Activated naive CD8-positive, alpha-beta T cell treated with anti-CD3 and anti-CD28 coated beads, Interleukin-2, amount 50 U/mL, for 24 hours (primary cell): ENCODE data around the gene UMOD.

Experiments used
- ATAC-seq: fragments of 150-1000 bp; cut with Tn5 transposase; one replicate; pipeline ENCODE4 v1.10.0; 2021
- DNase-seq: peaks from one replicate; pipeline ENCODE4 v3.0.0; 2021
- H3K27ac Mint-ChIP-seq: one replicate; pipeline ENCODE4 v1.8.0; 2021; ENCODE audit warnings: mild to moderate bottlenecking, mixed read lengths
- H3K27me3 Mint-ChIP-seq: one replicate; pipeline ENCODE4 v1.8.0; 2021; ENCODE audit warnings: mixed read lengths
- H3K36me3 Mint-ChIP-seq: one replicate; pipeline ENCODE4 v1.8.0; 2021; ENCODE audit warnings: low read depth, mixed read lengths
- H3K4me1 Mint-ChIP-seq: one replicate; pipeline ENCODE4 v1.8.0; 2021; ENCODE audit warnings: mixed read lengths
- H3K4me3 Mint-ChIP-seq: one replicate; pipeline ENCODE4 v1.8.0; 2021; ENCODE audit warnings: mild to moderate bottlenecking, moderate library complexity, mixed read lengths
- H3K9me3 Mint-ChIP-seq: one replicate; pipeline ENCODE4 v1.8.0; 2021; ENCODE audit warnings: mixed read lengths

UMOD gene

DNA sequence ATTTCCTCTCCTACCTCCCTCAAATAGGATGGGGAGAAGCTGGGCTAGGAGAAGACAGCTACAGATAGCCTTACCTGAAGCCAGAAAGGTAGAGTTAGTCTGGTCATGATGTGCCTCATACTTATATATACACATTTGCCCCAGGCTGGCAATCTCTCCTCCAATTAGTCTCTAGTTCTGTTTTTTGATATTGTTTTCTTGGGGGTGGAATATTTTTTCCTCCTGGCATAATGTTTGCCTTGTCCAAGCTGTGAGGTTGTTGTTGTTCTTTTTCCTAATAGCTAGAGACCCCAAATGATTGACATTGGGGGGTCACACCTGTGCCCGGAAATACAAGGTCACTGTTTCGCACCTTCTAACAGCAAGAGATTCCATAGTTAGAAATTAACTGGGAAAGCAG lies at the start of gene UMOD:
TSS of gene UMOD (minus strand) at position 101 of the 400 bp plus-strand sequence. CDS start 1,978 bp downstream, outside the sequence.
- Mint-ChIP-seq H3K4me3 (no peak within 1 kb of the TSS), H3K27ac (no peak within 1 kb of the TSS), H3K9me3 (no peaks in the 10 kb centered on the region), H3K4me1 (no peaks in the 10 kb centered on the region), H3K36me3 (no peaks in the 10 kb centered on the region), H3K27me3 (peaks cover 10% of the 10 kb centered on the region)
- no peak for ATAC-seq
- no peak for DNase-seq

DNA sequence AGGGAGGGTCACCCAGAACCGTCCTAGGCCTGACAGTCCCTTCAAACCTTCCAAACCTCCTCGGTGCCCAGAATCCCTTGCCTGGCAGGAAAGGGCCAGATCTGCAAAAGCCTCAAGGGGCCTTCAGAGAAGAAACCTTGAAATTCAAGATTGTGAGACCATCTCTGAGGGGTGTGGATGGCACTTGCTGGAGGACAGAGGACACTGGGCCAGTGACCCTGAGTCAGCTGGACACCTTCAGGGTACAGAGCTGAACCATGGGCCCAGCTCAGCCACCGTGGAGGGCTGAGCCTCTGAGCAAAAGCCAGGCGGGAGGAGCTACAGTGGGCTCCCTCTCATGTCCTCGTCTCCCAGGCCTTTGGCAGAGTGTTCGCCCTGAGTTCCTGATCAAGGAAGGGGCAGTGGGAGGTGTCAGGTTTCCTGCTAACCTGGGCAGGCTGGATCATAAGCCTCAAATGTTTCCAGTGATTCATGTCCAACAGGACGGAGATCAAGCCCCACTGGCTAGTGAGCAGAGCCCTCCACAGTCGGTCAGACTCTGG lies 49.0 kb upstream of the UMOD start:
- no peak for DNase-seq
- no peak for ATAC-seq
- Mint-ChIP-seq H3K4me1 (no peaks in the 10 kb centered on the region), H3K27me3 (no peaks in the 10 kb centered on the region), H3K9me3 (no peaks in the 10 kb centered on the region), H3K4me3 (no peak overlapping the region), H3K36me3 (no peaks in the 10 kb centered on the region), H3K27ac (no peak overlapping the region)

DNA sequence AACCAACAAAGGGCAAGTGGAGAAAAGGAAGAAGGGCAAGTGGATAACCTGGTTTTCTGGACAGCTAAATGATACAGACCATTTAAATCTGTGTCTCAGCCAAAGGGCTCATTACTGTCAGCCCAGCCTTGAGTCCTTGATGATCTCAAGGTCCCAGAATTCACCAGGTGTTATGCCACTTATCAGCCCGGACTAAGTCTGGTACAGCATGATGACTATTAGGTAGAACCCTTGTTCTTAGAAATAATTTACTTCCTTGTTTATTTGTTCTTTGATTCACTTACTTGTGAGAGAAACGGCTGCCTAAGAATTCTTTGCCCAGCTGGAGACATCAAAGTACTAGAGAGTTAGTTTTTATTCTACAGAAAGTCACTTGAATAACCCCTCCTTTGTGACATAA lies 48.6 kb upstream of the UMOD start:
- Mint-ChIP-seq H3K27me3 (no peaks in the 10 kb centered on the region), H3K4me1 (no peaks in the 10 kb centered on the region), H3K4me3 (no peak overlapping the region), H3K36me3 (no peaks in the 10 kb centered on the region), H3K27ac (no peak overlapping the region), H3K9me3 (no peaks in the 10 kb centered on the region)
- DNase-seq (no peak), ATAC-seq (no peak)

DNA sequence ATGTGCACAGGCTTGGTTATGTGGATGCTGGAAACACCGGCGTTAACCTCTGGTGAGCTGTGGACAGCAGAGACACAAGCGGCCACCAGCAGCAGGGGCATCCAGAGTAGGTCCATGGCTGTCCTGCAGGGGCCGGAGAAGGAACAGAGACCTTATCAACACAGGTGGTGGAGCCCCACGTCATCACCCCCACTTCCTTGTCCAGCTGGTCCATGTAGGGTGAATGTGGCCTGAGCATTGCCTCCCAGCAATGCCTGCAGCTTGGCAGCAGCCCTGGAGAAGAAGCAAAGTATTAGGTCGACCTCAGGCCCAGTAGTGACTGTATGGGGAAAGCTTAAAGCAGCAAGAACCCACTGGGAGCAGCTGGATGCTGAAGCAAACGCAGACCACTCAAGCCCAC lies 46.7 kb upstream of the UMOD start:
- no peak for ATAC-seq
- H3K4me3 Mint-ChIP-seq, result no peak overlapping the region
- no peaks in the 10 kb centered on the region for H3K36me3 Mint-ChIP-seq

DNA sequence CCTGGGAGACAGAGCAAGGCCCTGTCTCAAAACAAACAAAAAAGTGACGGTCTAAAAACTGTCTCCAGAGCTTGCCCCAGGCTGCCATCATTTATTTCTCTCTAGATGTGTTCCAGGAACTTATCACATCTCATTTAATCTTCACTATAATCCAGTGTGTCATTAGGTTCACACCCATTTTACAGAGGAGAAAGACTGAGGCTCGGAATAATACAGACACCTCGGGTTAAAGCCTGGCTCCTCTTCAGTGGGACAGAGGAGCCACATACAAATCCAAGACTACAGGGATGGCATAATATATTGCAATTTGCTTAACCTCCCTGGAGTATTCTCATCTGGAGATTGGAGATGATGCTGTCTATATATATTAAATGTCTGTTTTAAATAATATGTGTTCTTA lies 46.1 kb upstream of the UMOD start:
- no peak for DNase-seq
- H3K27me3 Mint-ChIP-seq, result no peaks in the 10 kb centered on the region
- ATAC-seq, result no peak
- H3K4me1 Mint-ChIP-seq, result no peaks in the 10 kb centered on the region
- H3K9me3 Mint-ChIP-seq, result no peaks in the 10 kb centered on the region
- H3K36me3 Mint-ChIP-seq, result no peaks in the 10 kb centered on the region
- H3K4me3 Mint-ChIP-seq, result no peak overlapping the region
- no peak overlapping the region for H3K27ac Mint-ChIP-seq

More for the DNA sequence above, 46.7 kb upstream of the UMOD start:
- Mint-ChIP-seq H3K4me1 (no peaks in the 10 kb centered on the region), H3K9me3 (no peaks in the 10 kb centered on the region), H3K27ac (no peak overlapping the region), H3K27me3 (no peaks in the 10 kb centered on the region)
- no peak for DNase-seq

DNA sequence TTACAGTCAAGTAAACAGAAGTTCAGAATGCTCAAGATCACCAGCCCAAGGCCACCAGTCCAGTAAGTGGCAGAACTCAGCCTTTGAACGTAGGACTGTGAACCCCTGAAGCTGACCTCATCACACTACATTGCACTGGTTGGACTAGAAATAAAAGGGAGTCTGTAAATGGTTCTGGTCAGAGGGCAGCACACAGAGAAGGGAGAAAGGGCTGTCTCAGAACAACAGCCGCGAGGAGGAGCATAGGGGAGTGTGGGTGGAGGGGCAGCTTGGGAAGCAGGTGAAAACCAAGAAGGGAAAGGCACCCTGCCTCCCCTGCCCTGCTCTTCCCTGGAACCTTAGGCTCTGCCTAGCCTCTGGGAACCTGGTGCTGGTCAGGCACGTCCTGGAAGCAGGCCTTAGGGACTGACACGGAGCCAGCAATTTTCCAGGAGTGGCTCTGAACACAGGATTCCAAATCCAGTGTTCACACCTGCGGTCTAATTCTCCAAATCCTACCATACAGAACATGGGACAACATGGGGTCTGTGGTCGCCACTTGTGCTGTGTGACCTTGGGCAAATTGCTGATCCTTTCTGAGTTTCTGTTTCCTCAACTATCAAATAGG lies 45.1 kb upstream of the UMOD start:
- no peaks in the 10 kb centered on the region for H3K36me3 Mint-ChIP-seq
- H3K27ac Mint-ChIP-seq, result no peak overlapping the region
- no peaks in the 10 kb centered on the region for H3K27me3 Mint-ChIP-seq
- no peaks in the 10 kb centered on the region for H3K4me1 Mint-ChIP-seq
- no peaks in the 10 kb centered on the region for H3K9me3 Mint-ChIP-seq
- no peak for DNase-seq
- H3K4me3 Mint-ChIP-seq, result no peak overlapping the region
- ATAC-seq, result no peak

DNA sequence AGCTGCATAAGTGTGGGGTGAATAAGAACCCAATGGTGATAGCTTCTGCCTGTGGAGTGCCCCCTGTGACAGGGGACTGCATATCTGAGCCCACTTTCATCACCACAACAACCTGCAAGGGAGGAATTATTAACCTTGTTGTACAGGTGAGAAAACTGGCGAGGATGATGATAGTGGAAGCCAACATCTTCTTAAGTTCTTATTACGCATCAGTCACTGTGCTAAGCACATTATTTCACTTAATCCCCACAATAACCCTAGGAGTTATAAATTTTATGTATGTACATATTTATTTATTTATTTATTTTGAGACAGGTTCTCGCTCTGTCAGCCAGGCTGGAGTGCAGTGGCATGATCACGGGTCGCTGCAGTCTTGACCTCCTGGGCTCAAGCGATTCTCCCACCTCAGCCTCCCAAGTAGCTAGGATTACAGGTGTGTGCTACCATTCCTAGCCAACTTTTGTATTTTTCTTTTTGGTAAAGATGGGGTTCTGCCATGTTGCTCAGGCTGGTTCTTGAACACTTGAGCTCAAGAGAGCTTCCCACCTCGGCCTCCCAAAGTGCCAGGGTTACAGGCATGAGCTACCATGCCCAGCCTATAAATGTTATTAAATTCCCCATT lies 44.4 kb upstream of the UMOD start:
- Mint-ChIP-seq H3K9me3 (no peaks in the 10 kb centered on the region), H3K36me3 (no peaks in the 10 kb centered on the region), H3K4me1 (no peaks in the 10 kb centered on the region), H3K27ac (no peak overlapping the region), H3K27me3 (no peaks in the 10 kb centered on the region), H3K4me3 (no peak overlapping the region)
- no peak for ATAC-seq
- no peak for DNase-seq

DNA sequence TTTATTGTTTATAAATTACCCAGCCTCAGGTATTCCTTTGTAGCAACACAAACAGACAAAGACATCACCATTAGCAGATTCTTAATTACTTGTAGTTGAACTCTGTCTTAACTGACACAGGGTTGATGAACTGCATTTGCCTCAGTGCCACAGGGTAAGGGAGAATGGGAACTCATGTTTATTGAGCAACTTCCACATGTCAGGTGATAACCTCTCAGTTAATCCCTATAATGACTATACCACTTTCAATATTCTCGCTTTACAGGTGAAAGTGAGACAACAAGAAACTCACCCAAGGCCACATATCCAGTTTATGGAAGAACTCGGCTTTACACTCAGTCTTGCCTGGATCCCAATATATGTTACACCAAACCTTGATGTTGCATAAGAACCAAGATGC lies 43.4 kb upstream of the UMOD start:
- no peaks in the 10 kb centered on the region for H3K27me3 Mint-ChIP-seq
- H3K27ac Mint-ChIP-seq, result no peak overlapping the region
- no peaks in the 10 kb centered on the region for H3K9me3 Mint-ChIP-seq

DNA sequence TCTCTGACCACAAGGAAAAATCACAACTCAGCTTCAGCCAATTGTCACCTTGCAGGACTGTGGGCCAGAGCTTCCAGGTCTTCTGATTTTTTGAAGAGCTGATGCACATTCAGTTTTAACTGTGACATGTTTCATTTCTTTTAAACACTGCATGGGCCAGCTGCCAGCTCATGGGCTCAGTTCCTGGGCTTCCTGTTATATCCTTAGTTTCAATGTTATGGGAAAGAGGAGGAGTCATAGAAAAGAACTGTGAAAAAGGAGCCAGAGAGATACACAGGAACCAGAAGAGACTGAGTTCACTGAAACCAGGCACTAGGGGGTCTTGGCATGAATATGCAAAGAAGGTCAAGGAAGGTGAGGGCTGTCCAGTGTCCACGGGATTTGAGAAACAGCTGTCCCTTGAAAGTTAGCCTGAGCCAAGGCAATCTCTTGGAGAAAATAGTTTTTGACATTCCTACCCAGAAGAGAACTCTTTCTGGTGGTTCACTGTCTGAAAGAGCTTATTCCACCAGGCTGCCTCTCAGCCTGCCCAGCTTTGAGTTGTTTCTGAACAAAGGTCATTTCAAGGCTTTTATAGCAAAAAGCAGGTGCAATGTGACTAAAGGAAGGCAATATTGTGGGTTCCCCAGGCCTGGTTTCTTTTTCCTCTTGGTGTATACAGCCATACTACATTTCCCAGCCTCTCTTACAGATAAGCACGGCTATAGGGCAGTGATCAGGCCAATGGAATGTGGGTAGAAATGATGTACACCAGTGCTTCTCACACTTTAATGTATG lies 41.5 kb upstream of the UMOD start:
- ATAC-seq (no peak), DNase-seq (no peak)
- H3K27ac Mint-ChIP-seq, result no peak overlapping the region
- H3K4me3 Mint-ChIP-seq, result no peak overlapping the region
- H3K36me3 Mint-ChIP-seq, result no peaks in the 10 kb centered on the region
- no peaks in the 10 kb centered on the region for H3K9me3 Mint-ChIP-seq
- H3K27me3 Mint-ChIP-seq, result no peaks in the 10 kb centered on the region
- H3K4me1 Mint-ChIP-seq, result no peaks in the 10 kb centered on the region

More for the DNA sequence above, 43.4 kb upstream of the UMOD start:
- Mint-ChIP-seq H3K4me1 (no peaks in the 10 kb centered on the region), H3K36me3 (no peaks in the 10 kb centered on the region), H3K4me3 (no peak overlapping the region)
- no peak for ATAC-seq
- DNase-seq, result no peak

DNA sequence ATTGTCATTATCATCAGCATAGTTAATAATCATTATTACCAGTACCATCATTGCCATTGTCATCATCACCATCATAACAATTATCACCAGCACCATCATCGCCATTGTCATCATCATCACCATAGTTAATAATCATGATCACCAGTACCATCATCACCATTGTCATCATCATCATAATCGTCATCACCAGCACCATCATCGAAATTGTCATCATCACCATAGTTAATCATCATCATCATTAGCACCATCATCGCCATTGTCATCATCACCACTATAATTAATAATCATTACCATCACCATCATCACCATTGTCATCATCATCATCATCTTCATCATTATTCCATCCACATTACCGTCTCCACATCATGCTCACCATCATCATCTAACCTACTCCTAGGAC lies 38.5 kb upstream of the UMOD start:
- no peak for DNase-seq
- Mint-ChIP-seq H3K4me3 (no peak overlapping the region), H3K9me3 (no peaks in the 10 kb centered on the region), H3K4me1 (no peaks in the 10 kb centered on the region), H3K27ac (no peak overlapping the region), H3K27me3 (peaks cover 11% of the 10 kb centered on the region), H3K36me3 (no peaks in the 10 kb centered on the region)
- ATAC-seq, result no peak

DNA sequence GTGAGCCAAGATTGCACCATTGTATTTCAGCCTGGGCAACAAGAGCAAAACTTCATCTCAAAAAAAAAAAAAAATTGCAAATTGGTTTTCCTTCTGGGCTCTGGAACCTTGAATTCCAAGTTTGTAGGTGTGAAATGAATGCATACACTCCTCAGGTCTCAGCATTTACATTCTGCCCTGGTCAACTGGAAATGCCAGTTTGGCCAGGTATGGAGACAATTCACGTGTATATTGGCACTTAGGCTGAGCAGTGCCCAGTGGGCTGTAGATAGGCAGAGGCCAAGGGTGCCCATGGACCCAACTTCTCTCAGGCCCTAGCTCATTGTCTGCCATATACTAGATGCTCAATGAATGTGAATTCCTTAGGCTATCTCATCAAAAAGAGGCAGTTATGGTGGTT lies 36.3 kb upstream of the UMOD start:
- no peak overlapping the region for H3K27ac Mint-ChIP-seq
- ATAC-seq (no peak), DNase-seq (no peak)
- no peak overlapping the region for H3K4me3 Mint-ChIP-seq
- H3K9me3 Mint-ChIP-seq, result no peaks in the 10 kb centered on the region
- no peaks in the 10 kb centered on the region for H3K4me1 Mint-ChIP-seq
- H3K36me3 Mint-ChIP-seq, result no peaks in the 10 kb centered on the region
- peaks cover 16% of the 10 kb centered on the region for H3K27me3 Mint-ChIP-seq

DNA sequence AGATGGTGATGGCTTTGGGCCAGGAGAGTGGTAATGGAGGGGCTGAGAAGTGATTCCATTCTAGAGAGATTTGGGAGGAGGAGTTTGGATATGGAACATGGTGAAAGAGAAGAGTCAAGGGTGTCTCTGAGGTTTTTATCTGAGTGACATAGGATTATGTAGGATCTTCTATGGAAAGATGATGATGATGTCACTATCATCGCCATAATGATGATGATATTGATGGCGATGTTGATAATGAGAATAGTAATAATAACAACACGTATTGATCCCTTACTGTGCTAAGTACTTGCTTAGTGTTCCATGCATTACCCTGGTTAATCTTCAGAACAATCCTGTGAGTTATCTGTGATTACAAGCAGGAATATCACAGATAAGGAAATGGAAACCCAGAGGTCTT lies 35.5 kb upstream of the UMOD start:
- no peak for ATAC-seq
- Mint-ChIP-seq H3K9me3 (no peaks in the 10 kb centered on the region), H3K27ac (no peak overlapping the region), H3K27me3 (peaks cover 19% of the 10 kb centered on the region), H3K4me3 (no peak overlapping the region), H3K36me3 (no peaks in the 10 kb centered on the region), H3K4me1 (no peaks in the 10 kb centered on the region)
- no peak for DNase-seq

DNA sequence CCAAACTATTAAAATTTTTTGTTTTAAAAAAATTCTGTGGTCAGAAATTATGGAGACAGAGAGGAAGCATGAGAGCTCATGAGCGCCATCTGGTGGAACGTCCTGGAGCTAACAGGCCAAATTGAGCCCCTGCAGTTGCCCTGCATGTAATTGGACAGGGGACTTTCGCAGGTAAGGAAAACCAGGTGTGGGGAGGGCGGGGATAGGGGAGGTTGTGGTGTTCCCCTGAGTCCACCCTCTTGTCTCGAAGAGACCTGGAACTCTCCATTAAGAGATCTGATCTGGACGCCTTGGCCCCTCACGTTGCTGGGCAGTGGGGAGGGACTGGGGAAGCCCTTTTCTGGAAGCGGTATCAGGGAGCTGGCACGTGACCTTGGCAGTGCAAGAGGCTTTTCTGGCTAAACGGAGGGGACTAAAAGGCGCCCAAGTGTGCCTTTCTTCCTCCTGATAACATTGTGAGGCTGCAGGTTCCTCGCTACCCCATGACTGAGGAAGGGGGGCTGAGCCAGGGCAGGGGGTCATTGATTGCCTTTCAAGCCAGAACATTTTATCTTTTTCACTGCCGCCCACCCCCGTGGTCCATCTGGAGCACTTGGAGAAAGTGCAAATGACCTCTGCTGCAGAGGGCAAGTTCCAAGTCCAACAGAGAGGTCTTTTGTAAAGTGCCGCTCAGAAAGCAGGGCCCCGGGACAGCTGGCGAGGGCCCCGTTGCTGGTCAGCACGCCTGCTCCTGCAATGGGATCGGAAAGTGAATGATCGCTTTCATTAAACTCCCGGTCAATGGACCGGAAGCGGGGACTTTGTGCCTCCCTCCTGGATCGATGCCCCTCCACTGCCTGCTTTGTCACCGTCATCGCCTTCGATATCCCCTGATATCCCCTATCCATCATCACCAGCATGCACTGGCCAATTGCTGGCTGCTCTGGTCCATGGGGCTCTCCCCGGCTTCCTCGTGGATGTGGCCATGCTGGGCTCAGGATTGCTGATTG lies 33.6 kb upstream of the UMOD start:
- Mint-ChIP-seq H3K4me3 (no peak overlapping the region), H3K27me3 (peaks cover 19% of the 10 kb centered on the region), H3K4me1 (no peaks in the 10 kb centered on the region), H3K36me3 (no peaks in the 10 kb centered on the region), H3K9me3 (no peaks in the 10 kb centered on the region), H3K27ac (no peak overlapping the region)
- ATAC-seq (no peak), DNase-seq (peak; percentile 67)
